HG03457 (cell line): ENCODE measurements around the gene CDK8.

Experiments used
- ATAC-seq: cut with Tn5 transposase; IDR thresholded peaks from one replicate; pipeline ENCODE4 v1.9.1; 2021; ENCODE audit warnings: moderate number of reproducible peaks; ENCODE audit not compliant: unreplicated experiment

Gene CDK8

DNA sequence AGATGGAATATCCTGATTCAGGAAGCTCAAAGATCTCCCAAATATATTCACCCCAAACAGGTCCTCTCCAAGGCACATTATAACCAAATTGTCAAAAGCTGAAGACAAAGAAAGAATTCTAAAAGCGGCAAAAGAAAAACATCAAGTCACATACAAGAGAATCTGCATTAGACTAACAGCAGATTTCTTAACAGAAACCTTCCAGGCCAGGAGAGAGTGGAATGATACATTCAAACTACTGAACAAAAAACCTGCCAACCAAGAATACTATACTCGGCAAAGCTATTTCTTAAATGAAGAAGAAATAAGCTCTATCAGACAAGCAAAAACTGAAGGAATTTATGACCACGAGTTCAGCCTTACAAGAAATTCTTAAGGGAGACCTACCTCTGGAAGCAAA is 183.0 kb downstream of the CDK8 start:
- no peak for ATAC-seq

DNA sequence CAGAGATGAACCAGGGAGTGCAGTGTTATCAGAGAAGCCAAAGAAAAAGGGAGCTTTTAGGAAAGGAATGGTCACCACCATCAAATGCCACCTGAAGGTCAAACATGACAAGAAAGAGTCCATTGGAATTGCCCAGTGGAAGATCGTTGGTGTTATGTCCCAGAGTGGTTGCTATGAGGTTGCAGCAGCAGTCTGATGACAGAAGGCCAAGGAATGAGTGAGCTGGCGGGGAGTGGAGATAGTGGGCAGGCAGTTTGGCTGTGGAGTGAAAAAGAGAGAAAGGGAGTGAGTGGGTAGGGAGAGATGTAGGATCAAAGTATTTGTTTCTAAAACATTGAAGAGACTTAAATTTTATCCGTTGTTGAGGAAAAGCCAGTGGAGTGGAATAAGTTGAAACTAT is 186.2 kb downstream of the CDK8 start:
- no peak for ATAC-seq

DNA sequence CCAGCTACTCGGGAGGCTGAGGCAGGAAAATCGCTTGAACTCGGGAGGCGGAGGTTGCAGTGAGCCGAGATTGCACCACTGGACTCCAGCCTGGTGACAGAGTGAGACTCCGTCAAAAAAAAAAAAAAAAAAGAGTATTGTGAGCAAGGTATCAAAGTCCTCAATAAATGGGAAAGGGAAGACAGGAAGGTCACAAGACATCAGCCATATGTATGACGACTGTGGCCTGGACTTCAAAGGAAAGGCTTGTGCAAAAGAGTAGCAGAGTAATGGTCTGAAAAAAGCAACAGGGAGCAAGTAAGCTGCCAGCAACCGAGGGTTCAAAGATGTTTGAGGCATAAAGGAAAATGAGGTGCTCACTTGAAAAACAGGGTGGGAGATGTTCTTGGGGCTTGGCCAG is 187.5 kb downstream of the CDK8 start:
- ATAC-seq = no peak

DNA sequence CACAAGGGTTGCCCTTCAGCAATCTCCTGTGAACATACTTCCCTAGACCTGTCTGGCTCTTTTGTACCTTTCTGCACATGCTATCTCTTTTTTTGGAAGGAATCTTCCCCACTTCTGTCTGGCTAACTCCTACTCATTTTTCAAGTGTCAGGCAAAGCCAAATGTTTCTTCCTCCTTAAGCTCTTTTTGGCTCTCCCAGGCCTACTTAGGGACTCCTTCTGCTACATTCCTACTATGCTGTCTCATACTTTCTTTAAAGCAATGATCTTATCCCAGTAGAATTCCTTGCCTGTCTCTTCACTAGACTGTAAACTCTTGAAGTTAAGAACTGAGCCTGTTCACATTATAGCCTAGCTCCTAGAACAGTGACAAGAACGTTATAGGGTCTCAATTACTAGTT is 188.6 kb downstream of the CDK8 start:
- no peak for ATAC-seq

DNA sequence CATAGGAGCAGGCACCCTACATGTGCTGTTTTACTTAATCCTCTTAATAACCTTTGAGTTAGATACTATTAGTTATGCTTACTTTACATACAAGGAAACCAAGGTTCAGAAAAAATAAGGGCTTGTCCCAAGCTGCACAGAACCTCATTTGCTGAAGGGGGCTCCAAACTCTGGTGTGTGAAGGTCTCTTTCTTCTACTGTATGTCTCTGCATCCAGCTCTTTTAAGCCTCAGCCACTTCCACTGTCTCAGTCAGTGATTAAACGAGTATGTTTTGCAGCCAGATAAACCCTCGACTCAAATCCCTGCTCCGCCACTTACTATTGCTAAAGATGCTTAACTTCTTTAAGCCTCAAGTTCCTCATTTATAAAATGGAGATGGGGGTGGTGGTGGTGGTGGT is 191.2 kb downstream of the CDK8 start:
- no peak for ATAC-seq

DNA sequence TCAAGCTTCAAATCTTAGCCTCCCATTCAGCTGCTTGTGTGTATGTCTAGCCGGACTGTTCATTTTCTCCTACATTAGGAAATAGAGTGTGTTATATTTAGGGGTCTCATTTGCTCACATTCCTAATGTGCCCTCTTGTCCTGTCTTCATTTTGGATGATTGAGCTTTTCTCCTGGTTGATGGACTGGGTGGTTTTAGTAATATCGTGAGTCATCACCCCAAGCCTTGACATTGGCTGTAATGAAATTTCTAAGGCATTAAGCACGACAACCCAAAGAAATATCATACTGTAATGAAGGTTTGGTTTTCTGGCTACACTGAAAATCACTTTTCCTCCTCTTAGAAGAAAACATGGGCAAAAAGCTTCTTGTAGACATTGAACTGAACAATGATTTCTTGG is 192.8 kb downstream of the CDK8 start:
- no peak for ATAC-seq

DNA sequence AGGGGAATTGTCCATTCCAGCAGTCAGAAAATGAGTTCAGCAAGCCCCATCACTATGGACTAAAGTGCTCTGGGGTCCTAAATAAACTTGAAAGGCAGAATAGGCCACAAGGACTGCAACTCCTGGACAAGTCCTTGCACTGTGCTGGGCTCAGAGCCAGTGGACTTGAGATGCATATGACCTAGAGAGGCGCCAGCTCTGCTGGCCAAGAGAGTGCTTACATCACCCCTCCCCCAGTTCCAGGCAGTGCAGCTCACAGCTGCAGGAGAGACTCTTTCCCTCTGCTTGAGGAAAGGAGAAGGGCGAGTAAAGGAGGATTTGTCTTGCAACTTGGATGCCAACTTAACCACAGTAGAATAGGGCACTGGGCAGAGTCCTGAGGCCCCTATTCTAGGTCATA is 194.1 kb downstream of the CDK8 start:
- ATAC-seq = no peak

DNA sequence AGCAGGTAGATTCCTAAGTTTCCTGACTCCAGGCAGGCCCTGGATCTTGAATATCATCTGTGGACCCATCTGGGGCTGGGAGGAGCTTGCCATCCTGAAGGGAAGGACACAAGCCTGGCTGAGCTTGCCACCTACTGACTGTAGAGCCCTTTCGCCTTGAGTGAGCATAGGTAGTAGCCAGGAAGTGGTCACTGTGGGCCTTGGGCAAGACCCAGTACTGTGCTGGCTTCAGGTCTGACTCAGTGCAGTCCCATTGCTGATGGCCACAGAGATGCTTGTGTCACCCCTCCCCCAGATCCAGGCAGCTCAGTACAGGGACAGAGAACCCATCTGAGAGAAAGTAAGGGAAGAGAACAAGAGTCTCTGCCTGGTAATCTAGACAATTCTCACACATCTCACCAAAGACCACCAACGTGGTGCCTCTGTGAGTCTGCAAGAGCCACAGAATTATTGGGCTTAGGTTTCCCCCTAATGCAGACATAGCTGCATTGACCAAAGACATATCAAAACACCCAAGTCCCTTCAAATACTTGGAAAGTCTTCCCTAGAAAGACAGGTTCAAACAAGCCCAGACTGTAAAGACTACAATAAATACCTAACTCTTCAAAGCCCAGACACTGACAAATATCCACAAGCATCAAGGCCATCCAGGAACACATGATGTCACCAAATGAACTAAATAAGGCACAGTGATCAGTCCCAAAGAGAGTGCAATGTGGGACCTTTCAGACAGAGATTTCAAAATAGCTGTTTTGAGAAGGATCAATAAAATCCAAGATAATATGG is 195.3 kb downstream of the CDK8 start:
- ATAC-seq = no peak
